ENCODE results near the gene PAX5. TPM values are rescaled to one million over a fixed set of nuclear protein-coding genes. Genes with fewer than 3 reads are reported as not detected.

Gene PAX5
- total and polyA plus RNA-seq, 2 of the 13 experiments (the other 11 are each of a cell fraction or from before 2014, with no cell fraction given), result not detected

DNA sequence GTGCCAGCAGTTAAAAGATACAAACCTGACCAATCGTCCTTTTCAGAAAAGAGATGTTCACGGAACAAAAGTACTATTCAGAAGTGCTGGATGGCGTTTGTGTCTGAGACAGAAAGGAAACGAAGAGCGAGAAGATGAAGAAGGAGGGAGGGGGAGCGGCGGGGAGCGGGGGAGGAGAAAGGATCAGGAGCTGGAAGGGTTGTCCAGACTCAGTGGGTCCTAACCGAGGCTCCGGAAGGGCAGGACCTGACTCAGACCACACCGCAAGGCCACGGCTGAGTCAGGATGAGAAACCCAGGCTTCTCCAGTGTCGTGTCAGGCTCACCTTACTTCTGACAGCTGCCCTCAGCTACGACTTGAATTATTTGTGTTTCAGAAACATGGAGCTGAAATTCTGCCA is 46.2 kb downstream of the PAX5 start:
- POLR2A ChIA-PET, result no interaction called here
- 50% methylated on average over 14 of the region's 14 CpGs for WGBS (ENCODE audit: low lambda C conversion rate)
- H3K27me3 ChIP-seq (ENCODE audit: control insufficient read depth in 1 of 2, insufficient read depth in 2 of 2, low read length in 2 of 2), result peaks cover 6 to 38% of the 10 kb centered on the region in 2 experiments
- no peak overlapping the region for H3K27ac ChIP-seq (ENCODE audit: extremely low read length, insufficient read depth, low read length)
- H3K9ac ChIP-seq (ENCODE audit: insufficient read depth, low read depth, low read length), result no peak overlapping the region
- TF ChIP-seq, protein P1, sequence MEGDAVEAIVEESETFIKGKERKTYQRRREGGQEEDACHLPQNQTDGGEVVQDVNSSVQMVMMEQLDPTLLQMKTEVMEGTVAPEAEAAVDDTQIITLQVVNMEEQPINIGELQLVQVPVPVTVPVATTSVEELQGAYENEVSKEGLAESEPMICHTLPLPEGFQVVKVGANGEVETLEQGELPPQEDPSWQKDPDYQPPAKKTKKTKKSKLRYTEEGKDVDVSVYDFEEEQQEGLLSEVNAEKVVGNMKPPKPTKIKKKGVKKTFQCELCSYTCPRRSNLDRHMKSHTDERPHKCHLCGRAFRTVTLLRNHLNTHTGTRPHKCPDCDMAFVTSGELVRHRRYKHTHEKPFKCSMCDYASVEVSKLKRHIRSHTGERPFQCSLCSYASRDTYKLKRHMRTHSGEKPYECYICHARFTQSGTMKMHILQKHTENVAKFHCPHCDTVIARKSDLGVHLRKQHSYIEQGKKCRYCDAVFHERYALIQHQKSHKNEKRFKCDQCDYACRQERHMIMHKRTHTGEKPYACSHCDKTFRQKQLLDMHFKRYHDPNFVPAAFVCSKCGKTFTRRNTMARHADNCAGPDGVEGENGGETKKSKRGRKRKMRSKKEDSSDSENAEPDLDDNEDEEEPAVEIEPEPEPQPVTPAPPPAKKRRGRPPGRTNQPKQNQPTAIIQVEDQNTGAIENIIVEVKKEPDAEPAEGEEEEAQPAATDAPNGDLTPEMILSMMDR (CRISPR knock-in tag; IDR thresholded peaks at IDR 0.05), result no peak
- TF ChIP-seq HNRNPLL (IDR thresholded peaks at IDR 0.05; ENCODE audit: low read depth, low read length, poor library complexity, severe bottlenecking), result no peak
- no peak for TF ChIP-seq ZNF572 (CRISPR knock-in tag; IDR thresholded peaks at IDR 0.05)
- TF ChIP-seq EP300 (IDR thresholded peaks at IDR 0.05; ENCODE audit: low read depth in 2 of 2, low read length in 2 of 2), result no peak
- TF ChIP-seq EP300 (CRISPR knock-in tag; IDR thresholded peaks at IDR 0.05; ENCODE audit: borderline replicate concordance), result no peak
- no peak for TF ChIP-seq ZNF12 (CRISPR knock-in tag; IDR thresholded peaks at IDR 0.05)
- TF ChIP-seq ZNF558 (CRISPR knock-in tag; IDR thresholded peaks at IDR 0.05; ENCODE audit: borderline replicate concordance), result no peak
- TF ChIP-seq, protein P2, sequence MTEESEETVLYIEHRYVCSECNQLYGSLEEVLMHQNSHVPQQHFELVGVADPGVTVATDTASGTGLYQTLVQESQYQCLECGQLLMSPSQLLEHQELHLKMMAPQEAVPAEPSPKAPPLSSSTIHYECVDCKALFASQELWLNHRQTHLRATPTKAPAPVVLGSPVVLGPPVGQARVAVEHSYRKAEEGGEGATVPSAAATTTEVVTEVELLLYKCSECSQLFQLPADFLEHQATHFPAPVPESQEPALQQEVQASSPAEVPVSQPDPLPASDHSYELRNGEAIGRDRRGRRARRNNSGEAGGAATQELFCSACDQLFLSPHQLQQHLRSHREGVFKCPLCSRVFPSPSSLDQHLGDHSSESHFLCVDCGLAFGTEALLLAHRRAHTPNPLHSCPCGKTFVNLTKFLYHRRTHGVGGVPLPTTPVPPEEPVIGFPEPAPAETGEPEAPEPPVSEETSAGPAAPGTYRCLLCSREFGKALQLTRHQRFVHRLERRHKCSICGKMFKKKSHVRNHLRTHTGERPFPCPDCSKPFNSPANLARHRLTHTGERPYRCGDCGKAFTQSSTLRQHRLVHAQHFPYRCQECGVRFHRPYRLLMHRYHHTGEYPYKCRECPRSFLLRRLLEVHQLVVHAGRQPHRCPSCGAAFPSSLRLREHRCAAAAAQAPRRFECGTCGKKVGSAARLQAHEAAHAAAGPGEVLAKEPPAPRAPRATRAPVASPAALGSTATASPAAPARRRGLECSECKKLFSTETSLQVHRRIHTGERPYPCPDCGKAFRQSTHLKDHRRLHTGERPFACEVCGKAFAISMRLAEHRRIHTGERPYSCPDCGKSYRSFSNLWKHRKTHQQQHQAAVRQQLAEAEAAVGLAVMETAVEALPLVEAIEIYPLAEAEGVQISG (CRISPR knock-in tag; IDR thresholded peaks at IDR 0.05), result no peak
- TF ChIP-seq SMAD1 (CRISPR knock-in tag; IDR thresholded peaks at IDR 0.05; ENCODE audit: borderline replicate concordance, low read depth), result no peak
- no peak for TF ChIP-seq MAFK (conservative IDR thresholded peaks at IDR 0.05 in 1 of 2, IDR thresholded peaks at IDR 0.05 in 1 of 2; ENCODE audit: low read length in 2 of 2)
- TF ChIP-seq CREB1 (IDR thresholded peaks at IDR 0.05), result no peak
- TF ChIP-seq CREB1 (CRISPR knock-in tag; IDR thresholded peaks at IDR 0.05), result no peak
- no peak for TF ChIP-seq NAIF1 (CRISPR knock-in tag; IDR thresholded peaks at IDR 0.05; ENCODE audit: borderline replicate concordance)
- no peak for TF ChIP-seq FOSL1 (CRISPR knock-in tag; IDR thresholded peaks at IDR 0.05; ENCODE audit: borderline replicate concordance)
- TF ChIP-seq HOXA9 (CRISPR knock-in tag; IDR thresholded peaks at IDR 0.05; ENCODE audit: borderline replicate concordance), result no peak
- no peak for TF ChIP-seq ZFP1 (CRISPR knock-in tag; IDR thresholded peaks at IDR 0.05)
- FAIRE-seq (no peak), DNase-seq (ENCODE audit: low spot score) (no peak), ATAC-seq (no peak)
- no peaks in the 10 kb centered on the region for H3K79me2 ChIP-seq (ENCODE audit: insufficient read depth, low read length)
- no TSS peak for BruUV-seq (replicated peaks)
- H3K4me2 ChIP-seq (ENCODE audit: low read depth, low read length), result no peak overlapping the region
- H3K36me3 ChIP-seq (replicated peaks in 1 of 2; ENCODE audit: control insufficient read depth in 1 of 2, insufficient read depth in 2 of 2, low read length in 2 of 2), result no peaks in the 10 kb centered on the region
- CTCF ChIA-PET (ENCODE audit: low intra/inter-chr PET ratio, low total read pairs), result no interaction called here
- H2AFZ ChIP-seq (ENCODE audit: low read length), result no peak overlapping the region
- H3K9me3 ChIP-seq (ENCODE audit: low read length), result peaks cover 10% of the 10 kb centered on the region
- in situ Hi-C loops (cut with HindIII; ENCODE audit: extremely low pct_ligation_motif_present, low pct_unique_long_range_greater_than_20kb) (no loop called here), intact Hi-C loops (cut with micrococcal nuclease; ENCODE audit: unreplicated experiment) (no loop called here)
- no peak overlapping the region for H3K4me3 ChIP-seq (replicated peaks in 1 of 3; ENCODE audit: insufficient read depth in 1 of 3, low read depth in 2 of 3, low read length in 3 of 3)
- H3K4me1 ChIP-seq (ENCODE audit: insufficient read depth, low read length), result no peaks in the 10 kb centered on the region
- no peaks in the 10 kb centered on the region for H4K20me1 ChIP-seq (ENCODE audit: insufficient read depth, low read length)

Data from HepG2 (cell line).